HG02970 (cell line): ENCODE data around the gene IL16.
"Not testable (repeated sequence)": the region's sequence is repeated elsewhere in the genome, so short reads cannot be mapped to it uniquely, and the experiment has no call there.

Experiments used
- ATAC-seq: cut with Tn5 transposase; IDR thresholded peaks from one replicate; pipeline ENCODE4 v1.9.1; 2021; ENCODE audit warnings: mild to moderate bottlenecking, moderate library complexity, moderate number of reproducible peaks; ENCODE audit not compliant: unreplicated experiment, low FRiP score

The IL16 gene

GRCh38 chr15:81327516-81327915 is 130.8 kb downstream of the IL16 start:
- no peak for ATAC-seq

- ATAC-seq = no peak
Observed at GRCh38 chr15:81329446-81329845, 132.8 kb downstream of the IL16 start.

- ATAC-seq = no peak
Observed at GRCh38 chr15:81330366-81331090, 133.8 kb downstream of the IL16 start.

DNA sequence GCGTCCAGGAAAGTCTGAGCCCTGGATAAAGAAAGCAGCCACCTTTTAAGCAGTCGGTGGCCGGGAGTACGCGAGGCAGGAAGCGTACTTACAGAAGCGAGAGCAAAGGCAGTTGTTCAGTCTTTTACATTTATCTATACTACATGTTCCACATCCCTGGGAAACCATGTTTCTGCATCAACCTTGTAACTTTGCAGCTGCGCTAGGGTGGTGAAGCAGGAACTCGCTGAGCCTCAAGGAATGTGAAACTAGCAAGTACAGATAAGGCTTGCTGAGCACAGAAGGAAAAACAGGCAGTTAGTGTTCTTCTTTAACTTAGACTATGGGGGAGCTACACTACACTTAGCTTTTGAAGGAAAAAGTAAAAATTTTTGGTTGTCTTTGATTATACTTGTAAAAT is 134.5 kb downstream of the IL16 start:
- ATAC-seq = not testable (repeated sequence)

DNA sequence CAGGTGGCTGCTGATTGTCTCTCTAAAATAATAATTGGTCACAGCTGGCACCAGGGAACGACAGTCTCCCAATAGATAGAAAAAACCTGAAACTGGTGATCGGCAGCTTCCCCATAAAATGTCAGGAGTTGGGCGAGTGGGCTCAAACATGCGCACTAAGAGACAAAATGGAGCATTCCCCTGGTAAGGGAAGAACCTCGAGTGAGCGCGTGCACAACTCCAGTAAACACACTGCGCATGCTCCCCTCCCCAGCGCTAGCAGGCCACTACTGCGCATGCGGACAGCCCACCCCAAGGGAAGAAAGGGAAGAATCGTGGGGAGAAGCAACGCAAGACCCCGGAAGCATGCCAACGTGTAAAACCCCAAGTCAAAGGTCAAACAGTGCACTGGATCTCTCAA is 134.9 kb downstream of the IL16 start:
- ATAC-seq = no peak

DNA sequence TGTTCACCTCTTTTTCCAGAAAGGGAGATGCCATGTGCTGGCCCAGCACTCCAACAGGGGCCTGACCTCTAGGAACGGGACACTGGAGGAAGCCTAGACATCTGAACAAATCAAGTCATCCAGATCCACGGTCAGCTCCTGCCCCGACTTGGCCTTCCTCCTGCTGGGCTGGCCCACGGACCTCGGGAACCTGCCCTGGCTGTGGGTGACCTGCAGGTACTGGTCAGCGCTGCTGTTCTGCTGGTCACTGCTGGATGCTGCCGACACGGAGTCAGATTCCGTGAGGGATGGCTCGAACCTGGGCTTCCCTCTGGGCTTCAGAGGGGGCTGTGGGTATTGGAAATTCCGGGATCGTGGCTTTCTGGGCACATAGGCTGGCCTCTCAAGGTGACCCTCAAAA is 135.6 kb downstream of the IL16 start:
- ATAC-seq = no peak

- ATAC-seq = no peak
Observed at GRCh38 chr15:81333363-81333762, 136.7 kb downstream of the IL16 start.

GRCh38 chr15:81334768-81335435 is 138.2 kb downstream of the IL16 start:
- ATAC-seq = no peak

GRCh38 chr15:81335631-81336030 is 139.0 kb downstream of the IL16 start:
- no peak for ATAC-seq

GRCh38 chr15:81336568-81336967 is 139.9 kb downstream of the IL16 start:
- ATAC-seq = no peak

GRCh38 chr15:81337241-81337640 is 140.6 kb downstream of the IL16 start:
- ATAC-seq = no peak

- ATAC-seq = no peak
Observed at GRCh38 chr15:81337713-81338157, 141.1 kb downstream of the IL16 start.

DNA sequence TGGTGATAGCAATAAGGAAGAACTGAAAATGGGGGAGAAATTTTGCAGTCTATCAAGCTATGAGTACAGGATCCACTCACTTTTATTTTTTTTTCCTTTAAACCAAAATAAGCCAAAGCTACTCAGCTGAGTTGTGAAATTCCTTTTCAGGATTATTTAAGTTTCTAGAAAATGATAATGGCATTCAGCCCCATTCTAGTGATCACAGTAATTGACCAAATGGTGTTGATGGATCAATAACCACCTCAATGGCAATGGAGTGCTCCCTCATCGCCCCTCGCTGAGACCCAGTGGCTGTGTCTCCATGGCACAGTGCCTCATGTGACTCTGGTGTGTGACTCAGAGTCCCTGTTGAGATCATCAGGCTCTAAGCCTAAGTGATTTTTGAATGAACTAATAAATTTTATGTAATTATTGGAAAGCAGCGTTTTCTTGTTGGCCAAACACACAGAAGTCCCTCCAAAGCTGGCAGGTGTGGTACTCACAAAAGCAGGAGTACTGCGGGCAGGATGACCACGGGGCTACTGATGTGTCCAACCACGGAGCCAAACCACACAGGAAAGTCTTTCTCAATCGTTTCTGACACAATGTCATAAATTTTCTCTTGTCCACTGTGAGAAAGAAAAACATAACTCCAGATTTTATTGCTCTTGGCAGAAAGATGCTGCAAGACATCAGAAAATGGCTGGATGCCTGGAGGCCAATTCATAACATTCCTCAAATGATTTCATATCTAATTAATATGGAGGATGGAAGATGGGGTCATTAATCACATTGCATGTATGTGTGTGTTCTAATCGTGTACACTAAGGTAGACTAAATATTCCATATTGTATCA is 141.7 kb downstream of the IL16 start:
- ATAC-seq = no peak

GRCh38 chr15:81339321-81339720 is 142.6 kb downstream of the IL16 start:
- no peak for ATAC-seq

DNA sequence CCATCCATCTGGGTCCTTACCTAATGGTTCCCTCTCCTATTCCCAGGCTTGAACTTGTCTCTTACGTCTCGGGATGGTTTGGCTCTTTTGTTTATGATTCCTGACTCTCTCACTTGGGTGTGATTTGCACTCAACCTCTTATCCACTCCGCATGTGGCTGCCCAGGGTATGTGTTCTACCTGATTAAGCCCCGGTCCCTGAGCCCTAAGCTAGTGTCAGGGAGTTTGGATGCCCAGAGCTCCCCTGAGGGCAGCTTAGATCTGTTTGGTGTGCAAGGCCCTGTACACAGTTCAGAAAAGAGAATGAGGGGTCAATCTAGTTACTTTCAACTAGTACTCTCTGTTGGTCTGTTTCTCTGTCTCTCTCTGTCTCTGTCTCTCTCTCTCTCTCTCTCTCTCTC is 143.2 kb downstream of the IL16 start:
- no peak for ATAC-seq

DNA sequence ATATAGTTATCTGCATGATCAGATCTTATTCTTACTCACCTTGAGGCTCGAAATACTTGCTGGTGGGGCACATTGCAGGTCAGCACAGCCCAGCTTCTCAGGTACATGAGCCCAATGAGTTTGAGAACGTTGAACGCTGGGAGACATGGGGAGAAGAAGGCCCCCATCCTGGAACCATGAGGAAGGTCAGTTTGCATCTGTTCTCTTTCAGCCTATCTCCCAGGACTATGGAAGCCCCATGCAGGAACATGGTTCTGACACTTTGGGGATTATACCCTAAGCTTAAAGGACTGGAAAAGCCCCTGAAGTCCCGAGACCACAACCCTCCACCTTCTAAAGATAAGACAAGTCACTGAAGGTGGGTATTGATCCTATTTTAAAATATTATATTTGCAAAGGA is 144.7 kb downstream of the IL16 start:
- ATAC-seq = no peak

DNA sequence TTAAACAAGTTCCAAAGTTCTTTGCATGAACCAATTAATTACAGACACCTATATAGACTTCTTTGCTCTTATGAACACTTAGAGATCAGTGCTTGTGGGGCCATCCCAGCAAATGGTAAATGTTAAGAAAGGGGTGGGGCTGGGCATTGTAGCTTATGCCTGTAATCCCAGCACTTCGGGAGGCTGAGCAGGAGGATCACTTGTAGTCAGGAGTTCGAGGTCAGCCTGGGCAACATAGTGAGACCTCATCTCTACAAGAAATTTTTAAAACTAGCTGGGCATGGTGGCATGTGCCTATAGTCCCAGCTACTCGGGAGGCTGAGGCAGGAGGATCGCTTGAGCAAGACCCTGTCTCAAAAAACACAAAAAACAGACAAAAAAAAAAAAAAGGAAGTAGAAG is 146.7 kb downstream of the IL16 start:
- ATAC-seq = no peak

DNA sequence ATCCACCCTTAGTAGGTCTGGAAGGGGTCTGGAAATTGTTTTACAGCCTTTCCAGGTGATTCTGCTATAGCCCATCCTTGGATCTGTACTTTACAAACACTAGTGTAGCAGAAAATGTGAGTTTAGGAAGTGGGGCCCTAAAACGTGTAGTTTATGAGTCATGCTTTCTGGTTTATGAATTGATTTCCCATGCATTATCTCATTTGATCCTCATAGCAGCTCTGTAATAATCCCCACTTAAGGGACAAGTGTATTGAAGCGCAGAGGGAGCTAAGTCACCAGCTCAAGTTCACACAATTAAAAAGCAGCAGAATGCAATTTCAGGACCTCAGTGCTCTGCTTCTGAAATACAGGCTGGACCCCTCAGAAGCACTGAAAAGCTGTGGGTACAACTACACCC is 149.9 kb downstream of the IL16 start:
- ATAC-seq = no peak

DNA sequence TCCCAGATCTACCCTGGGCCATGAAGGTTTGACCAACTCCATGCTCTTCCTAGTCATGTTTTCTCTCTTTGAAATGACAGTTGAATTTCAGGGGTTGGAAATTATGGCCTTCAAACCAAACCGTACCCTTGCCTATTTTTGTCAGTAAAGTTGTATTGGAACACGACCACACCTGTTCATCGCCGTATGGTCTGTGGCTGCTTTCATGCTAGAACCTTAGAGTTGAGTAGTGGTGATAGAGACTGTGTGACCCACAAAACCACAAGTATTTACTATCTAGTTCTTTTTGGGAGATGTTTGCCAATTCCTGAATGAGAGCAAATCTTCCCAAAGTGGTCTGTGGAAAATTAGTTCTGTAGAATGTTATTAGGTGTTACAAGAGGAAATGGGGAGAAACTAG is 151.2 kb downstream of the IL16 start:
- no peak for ATAC-seq

DNA sequence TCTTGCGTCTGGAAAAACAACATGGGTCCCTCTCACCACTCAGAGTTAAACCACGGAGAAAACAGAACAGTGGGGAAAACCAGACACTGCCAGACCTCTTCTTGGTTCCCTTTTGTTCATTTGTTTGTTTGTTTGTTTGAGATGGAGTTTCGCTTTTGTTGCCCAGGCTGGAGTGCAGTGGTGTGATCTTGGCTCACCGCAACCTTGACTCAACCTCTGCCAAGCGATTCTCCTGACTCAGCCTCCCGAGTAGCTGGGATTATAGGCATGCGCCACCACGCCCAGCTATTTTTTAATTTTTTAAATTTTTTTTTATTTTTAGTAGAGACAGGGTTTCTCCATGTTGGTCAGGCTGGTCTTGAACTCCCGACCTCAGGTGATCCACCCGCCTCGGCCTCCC is 152.0 kb downstream of the IL16 start:
- ATAC-seq = not testable (repeated sequence)

- ATAC-seq = no peak
Observed at GRCh38 chr15:81349271-81349670, 152.6 kb downstream of the IL16 start.
